Ishikawa (cell line): ENCODE data around the gene ROBO2.

Experiments
- CEBPB ChIP-seq: IDR thresholded peaks from 2 replicates; pipeline ENCODE4 v1.6.1; 2012
- CREB1 ChIP-seq: IDR thresholded peaks from 2 replicates; pipeline ENCODE4 v1.6.1; 2012; ENCODE audit warnings: low read depth
- RAD21 ChIP-seq: IDR thresholded peaks from 2 replicates; pipeline ENCODE4 v1.6.1; 2012; ENCODE audit warnings: low read depth
- REST ChIP-seq: IDR thresholded peaks from 2 replicates; pipeline ENCODE4 v1.6.1; 2012; ENCODE audit warnings: low read depth, mild to moderate bottlenecking

DNA sequence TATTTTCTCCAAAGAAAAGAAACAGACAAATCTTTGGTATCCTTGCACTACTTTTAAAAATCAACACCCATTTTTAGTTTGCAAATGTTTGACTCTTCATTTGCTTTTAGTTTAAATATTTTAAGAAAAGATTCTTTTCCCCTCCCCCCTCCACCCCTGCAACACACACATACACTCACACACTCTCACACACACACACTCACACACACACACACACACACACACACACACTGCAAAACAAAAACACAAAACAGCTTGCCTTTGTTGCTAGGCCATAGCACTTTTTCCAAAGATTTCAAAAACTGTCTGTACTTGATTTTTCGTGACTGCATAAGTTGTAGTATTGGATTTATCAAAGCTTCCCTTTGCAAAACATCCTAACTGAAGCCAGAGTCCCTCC, 26.9 kb downstream of the ROBO2 start:
- TF ChIP-seq CEBPB, result no peak
- TF ChIP-seq CREB1, result no peak
- TF ChIP-seq REST, result no peak
- TF ChIP-seq RAD21, result no peak
